Ishikawa (cell line): ENCODE measurements around the gene RNF224.

ENCODE experiments used
- CEBPB ChIP-seq: IDR thresholded peaks from 2 replicates; pipeline ENCODE4 v1.6.1; 2012
- CREB1 ChIP-seq: IDR thresholded peaks from 2 replicates; pipeline ENCODE4 v1.6.1; 2012; ENCODE audit warnings: low read depth
- EGR1 ChIP-seq: IDR thresholded peaks from 2 replicates; pipeline ENCODE4 v1.6.1; 2012
- EP300 ChIP-seq: IDR thresholded peaks from 2 replicates; pipeline ENCODE4 v1.6.1; 2012; ENCODE audit warnings: borderline replicate concordance
- FOXM1 ChIP-seq: IDR thresholded peaks from 2 replicates; pipeline ENCODE4 v1.6.1; 2012; ENCODE audit warnings: low read depth, borderline replicate concordance
- MAX ChIP-seq: IDR thresholded peaks from 2 replicates; pipeline ENCODE4 v1.6.1; 2012
- NFIC ChIP-seq: IDR thresholded peaks from 2 replicates; pipeline ENCODE4 v1.6.1; 2012
- RAD21 ChIP-seq: IDR thresholded peaks from 2 replicates; pipeline ENCODE4 v1.6.1; 2012; ENCODE audit warnings: low read depth
- REST ChIP-seq: IDR thresholded peaks from 2 replicates; pipeline ENCODE4 v1.6.1; 2012; ENCODE audit warnings: low read depth, mild to moderate bottlenecking
- TAF1 ChIP-seq: IDR thresholded peaks from 2 replicates; pipeline ENCODE4 v1.6.1; 2012; ENCODE audit warnings: low read depth, mild to moderate bottlenecking
- TCF12 ChIP-seq: IDR thresholded peaks from 2 replicates; pipeline ENCODE4 v1.6.1; 2012; ENCODE audit warnings: low read depth
- TEAD4 ChIP-seq: IDR thresholded peaks from 2 replicates; pipeline ENCODE4 v1.6.1; 2012
- USF1 ChIP-seq: IDR thresholded peaks from 2 replicates; pipeline ENCODE4 v1.6.1; 2012
- YY1 ChIP-seq: IDR thresholded peaks from 2 replicates; pipeline ENCODE4 v1.6.1; 2012; ENCODE audit warnings: low read depth
- ZBTB7A ChIP-seq: IDR thresholded peaks from 2 replicates; pipeline ENCODE4 v1.6.1; 2012; ENCODE audit warnings: low read depth

Gene RNF224

GRCh38 chr9:137227054-137227852 is at the start of gene RNF224:
Gene RNF224 (plus strand): TSS chr9:137227502. CDS start chr9:137228336, 834 bp downstream.
- TF ChIP-seq YY1 (peak; percentile 56; the same call in 1 of the 2 replicates), EP300 (peak; percentile 89), CEBPB (no peak; the same call in 1 of the 2 replicates), USF1 (no peak), TCF12 (peak; percentile 94), FOXM1 (peak; percentile 71), MAX (no peak; the same call in none of the 2 replicates), TEAD4 (peak; percentile 78), TAF1 (peak; percentile 40; the same call in 1 of the 2 replicates), RAD21 (peak; percentile 95), ZBTB7A (peak; percentile 96), NFIC (peak; percentile 99), EGR1 (0 out of 2 replicates have a peak, but pooled peaks have one; percentile 50), CREB1 (no peak), REST (no peak)

GRCh38 chr9:137178201-137178938 is 48.9 kb upstream of the RNF224 start:
- no peak for TF ChIP-seq EP300
- no peak for TF ChIP-seq RAD21
- TF ChIP-seq TCF12, result no peak
- no peak for TF ChIP-seq YY1

- TF ChIP-seq ZBTB7A, result no peak
Measured at GRCh38 chr9:137178939-137179630, 48.2 kb upstream of the RNF224 start.

- TF ChIP-seq RAD21, result no peak
- TF ChIP-seq CEBPB, result no peak
- TF ChIP-seq ZBTB7A, result no peak
- TF ChIP-seq NFIC, result no peak
- TF ChIP-seq FOXM1, result no peak
- no peak for TF ChIP-seq REST
- TF ChIP-seq MAX, result no peak
- no peak for TF ChIP-seq EGR1
- no peak for TF ChIP-seq TAF1
Measured at GRCh38 chr9:137179761-137180160, 47.5 kb upstream of the RNF224 start.

GRCh38 chr9:137180491-137180890 is 46.8 kb upstream of the RNF224 start:
- TF ChIP-seq CEBPB, result no peak
- no peak for TF ChIP-seq CREB1
- no peak for TF ChIP-seq REST
- TF ChIP-seq ZBTB7A, result no peak
- no peak for TF ChIP-seq TCF12
- TF ChIP-seq EGR1, result no peak
- no peak for TF ChIP-seq YY1
- TF ChIP-seq USF1, result no peak
- TF ChIP-seq TEAD4, result no peak
- TF ChIP-seq EP300, result no peak
- TF ChIP-seq NFIC, result no peak
- TF ChIP-seq TAF1, result no peak
- TF ChIP-seq MAX, result no peak
- no peak for TF ChIP-seq FOXM1
- TF ChIP-seq RAD21, result no peak
